GM18526 (cell line): Measurements from ENCODE around the gene PLXNA1.

Experiments used
- POLR2A ChIP-seq: IDR thresholded peaks from 3 replicates; pipeline ENCODE4 v1.6.1; 2011; ENCODE audit not compliant: insufficient read length; ENCODE audit errors: extremely low read depth

The PLXNA1 gene

DNA sequence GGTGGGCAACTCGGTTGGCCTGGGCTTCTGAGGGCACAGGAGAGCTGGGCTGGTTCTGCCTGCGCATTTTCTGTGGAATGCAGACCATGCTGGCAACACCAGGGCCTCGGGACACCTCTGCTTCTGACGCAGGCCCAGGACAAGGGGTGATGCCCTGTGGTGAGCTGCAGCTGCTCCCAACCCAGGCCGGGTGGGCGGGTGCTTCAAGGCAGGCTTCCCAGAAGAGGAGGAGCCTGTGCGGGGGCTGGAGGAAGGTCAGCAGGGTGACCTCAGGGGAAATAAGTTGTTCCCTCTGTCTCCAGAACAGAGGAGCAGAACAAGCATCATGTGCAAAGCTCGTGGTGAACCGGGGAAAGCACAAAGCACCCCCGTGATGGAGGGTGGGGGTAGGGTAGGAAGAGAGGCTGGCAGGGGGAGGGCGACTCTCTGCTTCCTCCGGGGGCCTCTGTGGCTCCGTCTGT is 11.0 kb upstream of the PLXNA1 start:
- no peak for TF ChIP-seq POLR2A

DNA sequence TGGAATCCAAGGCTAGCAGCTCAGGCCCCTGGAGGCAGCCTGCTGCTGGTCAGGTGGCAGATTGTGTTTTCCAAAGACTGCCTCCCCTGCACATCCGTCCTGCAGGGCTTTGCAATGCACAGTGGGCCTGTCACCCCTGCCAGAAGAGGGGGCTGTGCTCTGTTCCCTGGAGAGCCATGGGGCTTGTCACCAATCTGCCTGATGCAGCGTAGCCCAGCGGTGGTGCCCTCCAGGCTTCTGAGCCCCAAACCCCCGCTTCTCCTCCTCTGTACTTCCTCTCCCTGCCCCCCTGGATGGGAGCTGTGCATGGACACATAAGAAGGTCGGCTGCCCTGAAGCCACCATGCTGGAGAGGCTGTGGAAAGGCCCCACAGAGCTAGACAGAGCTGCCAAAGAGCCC is 10.0 kb upstream of the PLXNA1 start:
- no peak for TF ChIP-seq POLR2A

DNA sequence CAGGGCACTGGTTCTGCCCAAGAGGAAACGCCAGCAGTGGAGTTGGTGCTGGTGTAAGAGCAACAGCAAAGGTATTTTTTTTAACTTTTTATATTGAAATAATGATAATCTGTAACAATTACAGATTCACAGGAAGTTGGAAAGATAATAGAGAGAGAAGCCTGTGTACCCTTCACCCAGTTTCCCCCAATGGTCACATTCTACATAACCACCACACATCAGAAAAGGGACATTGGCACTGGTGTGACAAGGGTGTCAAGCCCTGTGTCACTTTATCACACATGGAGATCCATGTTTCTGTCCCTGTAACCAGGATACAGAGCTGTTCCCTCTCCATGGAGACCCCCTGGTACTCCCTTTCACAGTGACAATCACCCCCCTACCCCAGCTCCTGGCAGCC is 9.1 kb upstream of the PLXNA1 start:
- no peak for TF ChIP-seq POLR2A

DNA sequence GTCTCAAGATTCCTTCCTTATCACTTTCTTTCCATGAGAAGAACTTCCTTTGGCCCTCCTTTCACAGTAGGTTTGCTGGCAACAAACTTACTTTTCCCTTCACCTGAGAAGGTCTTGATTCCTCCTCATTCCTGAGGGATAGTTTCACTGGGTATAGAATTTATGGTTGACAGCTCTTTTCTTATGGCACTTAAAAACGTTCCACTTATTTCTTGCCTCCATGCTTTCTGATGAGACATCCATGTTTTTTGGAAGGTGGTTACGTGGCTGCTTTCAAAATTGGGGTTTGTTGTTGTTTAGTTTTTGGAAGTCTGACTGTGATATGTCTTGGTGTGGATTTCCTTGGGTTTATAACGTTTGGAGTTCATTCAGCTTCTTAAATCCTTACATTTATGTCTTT is 8.2 kb upstream of the PLXNA1 start:
- no peak for TF ChIP-seq POLR2A

DNA sequence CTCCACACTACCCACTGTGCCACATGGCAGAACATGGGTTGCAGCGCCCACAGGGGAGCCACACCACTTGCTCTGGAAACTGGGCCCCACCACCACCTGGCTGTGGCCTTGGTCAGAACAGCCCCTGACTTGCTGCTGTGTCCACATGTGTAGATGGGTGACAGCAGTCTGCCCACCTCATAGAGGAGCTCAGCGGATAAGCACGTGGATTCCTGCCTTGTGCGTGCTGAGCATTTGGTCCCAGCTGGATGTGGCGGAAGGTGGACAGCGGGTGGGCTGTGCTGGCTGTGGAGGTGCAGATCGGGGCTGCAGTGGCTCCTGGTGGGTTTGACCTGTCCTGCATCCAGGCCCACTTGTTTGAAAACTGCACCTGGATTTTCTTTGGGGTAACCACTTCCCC is 6.0 kb upstream of the PLXNA1 start:
- TF ChIP-seq POLR2A, result no peak

DNA sequence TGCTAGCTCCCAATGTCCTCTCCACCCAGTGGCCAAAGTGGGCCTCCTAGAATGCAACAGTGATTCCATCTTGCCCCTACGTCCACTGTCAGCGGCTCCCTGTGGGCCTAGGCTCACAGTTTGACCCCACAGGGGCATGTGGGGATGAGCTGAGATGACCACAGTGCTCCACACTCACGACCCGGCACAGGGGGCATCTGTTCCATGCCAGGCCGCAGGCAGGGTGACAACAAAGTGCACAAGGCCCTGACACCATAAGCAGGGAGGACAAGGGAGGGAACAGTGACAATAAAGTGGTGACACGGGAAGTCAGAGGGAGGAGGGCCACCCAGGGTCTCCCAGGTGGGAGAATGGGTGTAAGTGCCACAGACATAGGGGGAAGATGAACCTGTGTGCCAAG is 5.1 kb upstream of the PLXNA1 start:
- TF ChIP-seq POLR2A, result no peak

DNA sequence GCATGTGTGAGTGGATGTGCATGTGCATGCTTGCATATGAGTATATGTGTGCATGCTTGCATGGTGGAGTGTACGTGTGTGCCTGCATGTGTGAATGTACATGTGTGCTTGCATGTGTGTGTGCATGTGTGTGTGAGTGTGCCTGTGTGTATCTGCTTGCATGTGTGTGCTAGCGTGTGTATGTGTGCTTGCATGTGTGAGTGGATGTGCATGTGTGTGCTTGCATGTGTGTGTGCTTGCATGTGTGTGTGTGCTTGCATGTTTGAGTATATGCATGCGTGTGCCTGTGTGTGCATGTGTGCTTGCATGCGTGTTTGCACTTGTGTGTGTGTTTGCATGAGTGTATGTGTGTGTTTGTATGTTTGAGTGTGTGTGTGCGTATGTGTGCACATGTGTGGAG is 4.6 kb upstream of the PLXNA1 start:
- TF ChIP-seq POLR2A, result no peak

DNA sequence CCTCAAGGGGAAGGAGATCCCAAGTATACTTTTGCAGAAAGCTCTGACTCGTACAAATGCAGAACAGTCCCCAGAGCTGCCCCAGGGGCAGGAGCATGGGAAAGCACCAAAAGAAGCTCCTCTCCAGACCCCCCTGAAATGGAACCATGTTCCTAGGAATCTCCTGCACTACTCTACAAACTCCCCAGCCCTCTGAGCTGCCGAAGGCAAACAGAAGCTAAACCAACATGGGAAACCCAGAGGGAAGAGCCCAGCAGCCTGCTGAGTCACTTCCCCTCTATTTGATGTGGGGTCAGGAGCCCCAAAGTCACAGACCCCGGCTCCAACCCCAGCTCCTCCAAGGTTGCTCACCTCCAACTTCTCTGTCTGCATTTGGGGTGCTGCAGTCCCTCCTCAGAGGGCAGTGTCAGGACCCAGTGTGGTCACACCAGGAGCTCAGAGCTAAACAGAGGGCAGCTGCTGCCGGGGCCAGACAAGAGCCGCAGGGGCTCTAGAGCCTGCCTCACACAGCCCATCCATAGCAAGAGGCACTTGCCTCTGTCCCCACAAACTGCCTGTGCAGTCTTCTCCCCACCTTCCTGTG is 3.8 kb upstream of the PLXNA1 start:
- no peak for TF ChIP-seq POLR2A

DNA sequence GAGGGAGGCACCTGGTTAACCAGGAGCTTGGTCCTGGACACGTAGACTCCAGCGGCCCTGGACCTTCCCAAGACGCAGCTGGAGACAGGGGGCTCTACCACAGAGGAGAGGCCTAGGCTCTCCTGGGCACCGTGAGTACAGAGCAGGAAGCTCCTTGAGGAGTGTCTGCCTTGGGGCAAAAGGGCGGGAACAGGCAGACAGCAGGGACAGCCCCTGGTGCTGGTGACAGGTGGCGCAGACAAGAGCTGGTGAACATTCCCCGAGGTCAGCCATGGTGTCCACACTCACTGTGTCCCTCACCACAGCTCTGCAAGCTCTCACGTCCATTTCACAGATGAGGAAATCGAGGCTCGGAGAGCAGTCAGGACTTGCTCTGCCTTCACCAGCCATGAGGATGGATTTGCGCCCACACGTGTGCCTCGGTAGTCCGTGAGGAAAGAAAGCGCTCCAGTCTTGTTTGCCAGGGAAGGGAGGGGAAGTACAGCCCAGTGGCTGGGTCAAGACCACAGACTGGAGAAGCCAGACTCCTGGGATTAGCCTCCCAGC is 2.6 kb upstream of the PLXNA1 start:
- no peak for TF ChIP-seq POLR2A

DNA sequence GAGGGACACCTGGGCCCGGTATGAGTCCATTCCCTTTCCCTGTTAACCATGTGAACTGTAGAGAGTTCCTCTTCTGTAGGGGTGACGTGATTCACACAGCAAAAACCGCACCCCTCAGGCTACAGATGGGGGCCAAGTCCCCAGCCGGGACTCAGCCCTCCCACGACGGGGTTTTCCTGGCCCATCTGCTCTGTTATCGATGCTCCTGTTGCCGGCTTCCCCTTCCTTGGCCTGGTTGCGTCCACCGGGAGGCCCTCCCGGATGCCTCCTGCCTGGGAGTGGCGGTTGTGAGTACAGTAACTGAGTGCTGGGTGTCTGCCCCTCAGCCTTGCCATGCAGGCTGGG is 817 bp upstream of the PLXNA1 start:
- TF ChIP-seq POLR2A, result no peak

DNA sequence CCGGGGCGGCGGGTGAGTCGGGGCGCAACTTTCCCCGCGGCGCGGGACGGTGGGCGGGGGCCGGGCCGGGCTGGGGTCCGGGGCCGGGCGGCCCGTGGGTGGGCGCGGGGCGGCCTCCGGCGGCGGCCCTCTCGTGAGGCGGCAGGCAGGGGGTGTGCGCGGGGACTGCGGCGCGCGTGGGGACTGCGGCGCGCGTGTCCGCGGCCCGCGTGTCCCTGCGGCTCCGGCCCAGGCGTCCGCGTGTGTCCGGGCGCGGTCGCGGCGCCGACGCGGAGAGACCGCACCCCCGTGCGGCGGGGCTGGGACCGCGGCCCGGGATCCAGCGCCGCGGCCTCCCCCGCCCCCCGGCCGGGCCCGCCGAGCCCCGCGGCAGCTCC is 349 bp downstream of the PLXNA1 start:
- no peak for TF ChIP-seq POLR2A

DNA sequence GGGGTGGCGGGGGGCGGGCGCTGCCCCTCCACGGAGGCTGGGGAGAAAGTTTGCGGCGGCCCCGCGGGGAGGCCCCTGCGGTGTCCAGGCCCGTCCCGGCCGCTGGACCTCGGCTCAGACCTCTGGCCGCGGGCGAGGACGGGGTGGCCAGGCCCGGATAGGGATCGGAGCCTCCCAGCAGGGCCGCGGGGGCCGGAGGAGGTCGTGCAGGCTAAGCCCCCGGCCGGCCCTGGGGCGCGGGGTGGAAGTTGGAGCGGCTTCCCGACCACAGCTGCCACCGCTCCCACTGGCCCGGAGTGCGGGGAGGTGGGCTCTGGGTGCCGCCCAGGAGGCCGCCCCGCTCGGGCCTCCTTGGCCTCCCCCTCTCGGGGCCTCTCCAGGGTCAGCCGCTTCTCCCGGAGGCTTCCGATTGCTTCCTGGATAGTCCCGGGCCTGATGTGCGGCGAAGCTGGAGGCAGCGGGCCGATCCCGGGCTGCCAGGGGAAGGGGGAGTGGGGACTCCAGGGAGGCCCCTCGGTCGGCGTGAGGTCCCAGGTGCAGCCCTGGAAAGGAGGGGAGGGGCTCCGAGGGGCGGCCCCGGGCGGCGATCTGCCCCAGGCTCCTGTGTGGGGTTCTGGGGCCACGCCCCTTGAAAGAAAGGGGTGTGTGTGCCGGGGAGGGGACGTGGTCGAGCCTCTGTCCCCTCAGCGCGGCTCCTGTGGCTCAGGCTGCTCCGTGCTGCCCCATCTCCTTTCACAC is 907 bp downstream of the PLXNA1 start:
- TF ChIP-seq POLR2A, result no peak

DNA sequence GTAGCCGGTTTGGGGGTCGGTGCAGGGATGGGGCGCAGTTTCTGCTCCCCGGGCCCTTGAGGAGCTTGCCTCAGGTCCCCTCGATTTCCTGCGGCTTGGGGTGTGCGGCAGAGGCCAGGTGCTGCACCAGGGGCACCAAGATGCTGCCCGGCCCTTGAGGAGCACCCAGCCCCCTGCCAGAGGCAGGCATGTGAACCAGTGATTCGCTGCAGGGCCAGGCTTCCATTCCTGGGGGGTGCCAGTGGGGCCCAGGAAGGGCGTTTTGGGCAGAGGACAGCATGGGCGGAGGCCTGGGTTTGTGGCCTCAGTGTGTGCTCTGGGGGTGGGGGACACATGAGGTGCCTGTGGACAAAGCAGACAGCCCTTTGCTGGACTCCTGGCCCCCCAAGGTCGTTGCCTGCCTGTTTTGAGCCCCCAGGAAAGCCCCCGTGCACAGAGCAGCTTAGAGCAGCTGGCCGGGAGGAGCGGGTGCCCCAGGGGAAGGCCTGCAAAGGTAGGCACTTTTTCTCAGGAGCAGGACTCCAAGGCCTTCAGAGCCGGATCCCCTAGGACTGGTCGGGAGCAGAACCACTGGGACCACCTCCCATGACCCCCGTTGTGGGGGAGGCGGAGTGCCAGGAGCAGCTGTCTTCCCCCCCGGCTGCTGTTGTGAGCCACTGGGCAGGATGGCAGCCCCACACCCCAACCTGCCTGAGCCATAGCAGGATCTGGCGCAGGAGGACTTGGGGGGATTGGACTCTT is 1.6 kb downstream of the PLXNA1 start:
- no peak for TF ChIP-seq POLR2A

DNA sequence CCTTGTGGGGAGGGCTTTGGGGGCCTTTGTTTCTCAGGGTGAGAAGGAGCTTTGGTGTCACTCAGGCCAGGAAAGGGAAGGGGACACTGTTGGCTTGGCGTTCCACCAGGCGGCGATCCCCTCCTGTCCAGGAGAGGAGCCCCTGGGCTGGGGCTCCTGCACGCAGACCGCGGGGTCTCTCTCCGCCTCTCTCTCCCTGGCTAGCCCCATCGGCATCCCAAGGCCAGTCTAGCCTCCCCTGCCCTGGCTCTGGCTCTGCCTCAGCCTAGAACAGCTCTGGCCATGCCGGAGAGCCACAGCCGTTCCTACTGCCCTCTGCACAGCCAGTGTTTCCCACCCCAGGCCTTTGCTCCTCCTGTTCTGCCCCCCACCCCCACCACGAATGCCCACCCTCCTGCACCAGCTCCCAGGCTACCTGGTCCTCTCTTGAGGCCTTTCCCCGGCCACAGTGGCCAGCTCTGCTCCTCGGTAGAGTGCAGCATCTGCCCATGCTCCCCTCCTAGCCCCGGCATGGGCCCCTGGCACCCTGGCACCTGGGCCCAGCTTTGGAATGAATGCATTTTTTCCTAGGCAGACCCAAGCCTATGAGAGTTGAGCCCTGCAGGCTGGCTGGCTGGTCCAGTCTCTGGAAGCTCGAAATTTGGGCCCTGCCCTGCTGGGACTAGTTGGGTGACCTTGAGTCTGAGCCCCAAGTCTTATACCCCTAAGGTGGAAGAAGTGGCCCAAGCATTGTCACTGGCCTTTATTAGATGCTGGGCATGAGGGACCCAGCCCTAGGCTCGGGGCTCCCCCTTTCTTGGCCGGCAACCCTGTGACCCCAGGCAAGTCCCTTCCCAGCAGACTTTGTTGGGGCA is 2.4 kb downstream of the PLXNA1 start:
- no peak for TF ChIP-seq POLR2A

DNA sequence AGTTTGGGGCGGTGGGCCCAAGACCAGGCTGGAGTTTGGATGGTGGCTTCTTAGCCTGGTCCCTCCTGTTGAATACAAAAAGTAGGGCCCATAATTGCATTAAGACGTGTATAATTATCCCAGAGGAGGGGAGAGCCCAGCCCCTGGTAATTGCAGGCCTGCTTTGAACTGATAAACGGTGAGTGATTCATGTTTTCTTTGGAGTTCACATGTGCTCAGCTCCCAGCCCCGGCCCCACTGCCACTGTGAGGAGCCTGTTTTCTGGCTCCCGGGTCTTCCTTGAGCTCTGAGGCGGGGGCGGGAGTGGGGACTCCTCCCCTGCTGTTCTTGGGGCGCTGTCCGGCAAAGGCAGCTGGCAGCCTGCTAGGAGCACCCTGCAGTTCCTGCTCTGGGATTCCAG is 3.1 kb downstream of the PLXNA1 start:
- no peak for TF ChIP-seq POLR2A
